Breast epithelium (tissue), 4 donors: ENCODE data around the gene ANO3. TPM values are rescaled to one million over a fixed set of nuclear protein-coding genes. Genes with fewer than 3 reads are reported as not detected.

Experiments
- DNase-seq, 2 donors: peaks; one replicate each; pipeline ENCODE4 v3.0.0-alpha.2; 2019; ENCODE audit warnings: low spot score in 2 of 2
- H3K27ac ChIP-seq, 2 donors: fragments of 200-600 bp; sonication (generic) in 1 of 2; one replicate each; pipeline ENCODE4 v1.5.1; 2016 to 2019; ENCODE audit warnings: mild to moderate bottlenecking in 1 of 2
- H3K27me3 ChIP-seq, 2 donors: fragments of 200-600 bp; sonication (generic) in 1 of 2; one replicate each; pipeline versions ENCODE4 v1.5.1 to v1.6.0; 2017 to 2019; ENCODE audit warnings: control low read depth in 1 of 2, mild to moderate bottlenecking in 1 of 2
- H3K36me3 ChIP-seq: fragments of 200-600 bp; one replicate; pipeline ENCODE4 v1.5.1; 2019
- H3K4me1 ChIP-seq, 2 donors: fragments of 200-600 bp; sonication (generic); one replicate each; pipeline ENCODE4 v1.5.1; 2016 to 2019; ENCODE audit warnings: control low read depth in 1 of 2
- H3K4me3 ChIP-seq, 3 donors: fragments of 200-600 bp; sonication (generic); 1 replicate in 2 of 3; 2 replicates in 1 of 3; pipeline ENCODE4 v1.5.1; 2016 to 2019; ENCODE audit warnings: mild to moderate bottlenecking in 3 of 3, moderate library complexity in 2 of 3
- H3K9me3 ChIP-seq, 2 donors: fragments of 200-600 bp; sonication (generic) in 1 of 2; one replicate each; pipeline ENCODE4 v1.5.1; 2016 to 2019; ENCODE audit warnings: control low read depth in 1 of 2
- POLR2A ChIP-seq: fragments of 450-650 bp; IDR thresholded peaks from one replicate; pipeline ENCODE4 v1.6.1; 2016; ENCODE audit warnings: antibody characterized with exemption, mild to moderate bottlenecking, moderate library complexity
- POLR2AphosphoS5 ChIP-seq, 3 donors: sonication (generic); formaldehyde crosslinking; IDR thresholded peaks; one replicate each; pipeline ENCODE4 v1.6.1; 2017; ENCODE audit warnings: antibody characterized with exemption in 3 of 3
- intact Hi-C: fragments of 100-400 bp; cut with DNase I; formaldehyde crosslinking; loops from one replicate; pipeline ENCODE4 v1.15.1; 2023; ENCODE audit warnings: low total_unique reads
- total RNA-seq, 3 donors: library from RNA; depleted of rRNA; stranded (reverse); fragments of >200 nt; gene quantifications; one replicate each; pipeline ENCODE4 v1.1.0, GENCODE V29; 2016
- TF ChIP-seq, protein P1 (sequence below), 3 donors: fragments of 450-650 bp; IDR thresholded peaks; one replicate each; pipeline ENCODE4 v1.5.1; 2016 to 2017; ENCODE audit warnings: antibody characterized with exemption in 3 of 3, mild to moderate bottlenecking in 3 of 3, moderate library complexity in 3 of 3

Gene ANO3
- total RNA-seq, 3 donors from 2014 or later, result 0.29 to 9.0 (median 0.66) TPM

- no peaks in the 10 kb centered on the region for H3K36me3 ChIP-seq
- no peak for DNase-seq
- intact Hi-C loops, result no loop called here
- H3K4me1 ChIP-seq, result no peaks in the 10 kb centered on the region
- H3K4me3 ChIP-seq, result no peak overlapping the region
- no peak overlapping the region for H3K27ac ChIP-seq
- no peak for TF ChIP-seq POLR2A
- TF ChIP-seq POLR2AphosphoS5 (IDR thresholded peaks at IDR 0.05), result no peak
- TF ChIP-seq, protein P1, sequence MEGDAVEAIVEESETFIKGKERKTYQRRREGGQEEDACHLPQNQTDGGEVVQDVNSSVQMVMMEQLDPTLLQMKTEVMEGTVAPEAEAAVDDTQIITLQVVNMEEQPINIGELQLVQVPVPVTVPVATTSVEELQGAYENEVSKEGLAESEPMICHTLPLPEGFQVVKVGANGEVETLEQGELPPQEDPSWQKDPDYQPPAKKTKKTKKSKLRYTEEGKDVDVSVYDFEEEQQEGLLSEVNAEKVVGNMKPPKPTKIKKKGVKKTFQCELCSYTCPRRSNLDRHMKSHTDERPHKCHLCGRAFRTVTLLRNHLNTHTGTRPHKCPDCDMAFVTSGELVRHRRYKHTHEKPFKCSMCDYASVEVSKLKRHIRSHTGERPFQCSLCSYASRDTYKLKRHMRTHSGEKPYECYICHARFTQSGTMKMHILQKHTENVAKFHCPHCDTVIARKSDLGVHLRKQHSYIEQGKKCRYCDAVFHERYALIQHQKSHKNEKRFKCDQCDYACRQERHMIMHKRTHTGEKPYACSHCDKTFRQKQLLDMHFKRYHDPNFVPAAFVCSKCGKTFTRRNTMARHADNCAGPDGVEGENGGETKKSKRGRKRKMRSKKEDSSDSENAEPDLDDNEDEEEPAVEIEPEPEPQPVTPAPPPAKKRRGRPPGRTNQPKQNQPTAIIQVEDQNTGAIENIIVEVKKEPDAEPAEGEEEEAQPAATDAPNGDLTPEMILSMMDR (IDR thresholded peaks at IDR 0.05), result no peak
- H3K27me3 ChIP-seq, result peaks cover 0 to 12% of the 10 kb centered on the region in 2 donors
- no peaks in the 10 kb centered on the region for H3K9me3 ChIP-seq
Measured at GRCh38 chr11:26332572-26332915, 614 bp downstream of the ANO3 start.

DNA sequence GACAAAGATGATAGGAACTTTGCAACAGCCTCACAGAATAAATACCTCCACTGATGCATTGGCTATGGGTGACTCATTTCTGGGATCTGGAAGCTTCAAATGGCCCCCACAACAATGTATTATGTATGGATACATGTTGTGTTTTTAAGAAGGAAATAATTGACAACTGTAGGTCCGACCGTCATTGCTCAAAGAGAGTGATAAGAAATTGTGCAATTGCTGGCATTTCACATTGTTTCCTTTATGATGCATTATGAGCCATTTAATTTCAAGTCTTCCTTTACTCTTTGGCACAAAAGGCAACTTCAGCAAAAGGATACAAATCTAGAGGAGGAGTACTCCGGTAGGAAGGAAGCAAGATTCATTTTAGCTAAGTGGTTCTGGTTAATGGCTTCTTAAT lies 2.0 kb downstream of the ANO3 start:
- Histone ChIP-seq H3K27me3 (peaks cover 0 to 12% of the 10 kb centered on the region in 2 donors), H3K9me3 (no peaks in the 10 kb centered on the region), H3K36me3 (no peaks in the 10 kb centered on the region), H3K27ac (no peak overlapping the region), H3K4me3 (no peak overlapping the region), H3K4me1 (no peaks in the 10 kb centered on the region)
- no peak for DNase-seq
- intact Hi-C loops, result no loop called here
- TF ChIP-seq, protein P1 (IDR thresholded peaks at IDR 0.05), result no peak
- TF ChIP-seq POLR2A, result no peak
- TF ChIP-seq POLR2AphosphoS5 (IDR thresholded peaks at IDR 0.05), result no peak

DNA sequence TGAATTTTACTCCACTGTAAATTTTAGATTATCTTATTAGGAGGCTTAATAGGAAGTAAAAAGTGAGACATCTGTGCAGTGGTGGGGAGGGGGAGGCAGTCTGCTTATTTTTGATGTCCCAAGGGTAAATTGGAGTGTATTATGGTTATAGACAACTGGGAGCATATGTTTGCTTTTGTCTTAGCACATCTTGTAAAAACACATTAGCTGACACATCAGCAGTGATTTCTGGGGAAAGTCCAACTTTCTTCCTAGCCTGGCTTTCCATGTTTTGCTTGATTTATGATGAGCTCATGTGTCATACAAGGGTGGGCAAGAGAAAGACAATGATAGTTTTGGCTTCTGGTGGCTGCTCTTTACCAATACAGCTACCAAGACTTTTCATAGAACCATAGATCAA lies 4.0 kb downstream of the ANO3 start:
- DNase-seq, result no peak
- TF ChIP-seq POLR2A, result no peak
- TF ChIP-seq, protein P1 (IDR thresholded peaks at IDR 0.05), result no peak
- H3K4me1 ChIP-seq, result no peaks in the 10 kb centered on the region
- no peak overlapping the region for H3K27ac ChIP-seq
- no peak overlapping the region for H3K4me3 ChIP-seq
- H3K9me3 ChIP-seq, result no peaks in the 10 kb centered on the region
- intact Hi-C loops, result no loop called here
- H3K27me3 ChIP-seq, result peaks cover 0 to 12% of the 10 kb centered on the region in 2 donors
- no peaks in the 10 kb centered on the region for H3K36me3 ChIP-seq

DNA sequence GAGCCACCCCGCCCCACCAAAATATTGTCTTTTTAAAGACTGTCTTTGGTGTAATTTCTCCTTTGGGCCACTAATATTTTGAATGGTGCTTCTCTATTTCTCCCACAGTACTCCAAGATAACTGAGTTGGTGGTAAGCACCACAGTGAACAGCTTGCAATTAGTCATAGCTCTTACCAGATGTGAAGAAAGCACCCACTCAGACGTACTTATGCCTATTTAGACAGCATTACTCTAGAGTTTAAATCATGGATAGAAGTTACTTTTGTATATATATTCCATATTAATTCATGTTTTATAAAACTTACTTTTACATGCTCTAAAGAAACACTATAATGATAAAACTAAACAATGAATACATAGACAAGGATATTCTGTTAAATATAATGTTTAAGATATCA lies 12.7 kb downstream of the ANO3 start:
- no peak for DNase-seq
- intact Hi-C loops, result no loop called here
- Histone ChIP-seq H3K36me3 (no peaks in the 10 kb centered on the region), H3K9me3 (no peaks in the 10 kb centered on the region), H3K27ac (no peak overlapping the region), H3K4me3 (no peak overlapping the region), H3K4me1 (no peaks in the 10 kb centered on the region), H3K27me3 (no peaks in the 10 kb centered on the region)
- TF ChIP-seq POLR2A, result no peak
- TF ChIP-seq POLR2AphosphoS5 (IDR thresholded peaks at IDR 0.05), result no peak
- TF ChIP-seq, protein P1 (IDR thresholded peaks at IDR 0.05), result no peak

- Histone ChIP-seq H3K4me3 (no peak overlapping the region), H3K27ac (no peak overlapping the region), H3K36me3 (no peaks in the 10 kb centered on the region), H3K27me3 (no peaks in the 10 kb centered on the region), H3K4me1 (no peaks in the 10 kb centered on the region), H3K9me3 (no peaks in the 10 kb centered on the region)
- DNase-seq, result no peak
- intact Hi-C loops, result no loop called here
- no peak for TF ChIP-seq POLR2A
- TF ChIP-seq, protein P1 (IDR thresholded peaks at IDR 0.05), result no peak
- no peak for TF ChIP-seq POLR2AphosphoS5 (IDR thresholded peaks at IDR 0.05)
Measured at GRCh38 chr11:26348776-26349175, 16.8 kb downstream of the ANO3 start.
